Measurements from ENCODE around the gene GARNL3.

The GARNL3 gene

GRCh38 chr9:127398715-127399400 lies 134.3 kb downstream of the GARNL3 start:
- Histone ChIP-seq H3K36me3 (ENCODE audit: control insufficient read depth, insufficient read depth, low read length) (peaks cover 17% of the 10 kb centered on the region), H3K4me3 (ENCODE audit: low read depth, low read length) (peak overlapping the region; percentile 85; the same call in 1 of the 2 replicates), H3K9ac (ENCODE audit: low read length) (no peak overlapping the region), H3K27ac (ENCODE audit: low read depth, low read length) (no peak overlapping the region), H3K4me1 (ENCODE audit: control insufficient read depth, insufficient read depth, low read length) (peaks cover 9% of the 10 kb centered on the region; the same call in 1 of the 2 replicates), H3K27me3 (ENCODE audit: control insufficient read depth, insufficient read depth, low read length) (peaks cover 9% of the 10 kb centered on the region; the same call in 1 of the 2 replicates), H3K9me3 (ENCODE audit: control insufficient read depth, insufficient read depth, low read depth, low read length) (no peaks in the 10 kb centered on the region)

- Histone ChIP-seq H3K4me3 (ENCODE audit: low read depth, low read length) (no peak overlapping the region), H3K36me3 (ENCODE audit: control insufficient read depth, insufficient read depth, low read length) (peaks cover 24% of the 10 kb centered on the region), H3K27me3 (ENCODE audit: control insufficient read depth, insufficient read depth, low read length) (peaks cover 9% of the 10 kb centered on the region; the same call in 1 of the 2 replicates), H3K4me1 (ENCODE audit: control insufficient read depth, insufficient read depth, low read length) (peaks cover 9% of the 10 kb centered on the region; the same call in 1 of the 2 replicates), H3K27ac (ENCODE audit: low read depth, low read length) (no peak overlapping the region), H3K9ac (ENCODE audit: low read length) (no peak overlapping the region), H3K9me3 (ENCODE audit: control insufficient read depth, insufficient read depth, low read depth, low read length) (no peaks in the 10 kb centered on the region)
Observed at GRCh38 chr9:127399736-127400269, 135.2 kb downstream of the GARNL3 start.

- H3K27me3 ChIP-seq (ENCODE audit: control insufficient read depth, insufficient read depth, low read length), result no peaks in the 10 kb centered on the region
- peaks cover 4% of the 10 kb centered on the region; the same call in 1 of the 2 replicates for H3K4me1 ChIP-seq (ENCODE audit: control insufficient read depth, insufficient read depth, low read length)
- H3K27ac ChIP-seq (ENCODE audit: low read depth, low read length), result no peak overlapping the region
- peak overlapping the region; percentile 11 for H3K9ac ChIP-seq (ENCODE audit: low read length)
- H3K36me3 ChIP-seq (ENCODE audit: control insufficient read depth, insufficient read depth, low read length), result peaks cover 35% of the 10 kb centered on the region
- H3K4me3 ChIP-seq (ENCODE audit: low read depth, low read length), result no peak overlapping the region
- no peaks in the 10 kb centered on the region for H3K9me3 ChIP-seq (ENCODE audit: control insufficient read depth, insufficient read depth, low read depth, low read length)
Observed at GRCh38 chr9:127402401-127403090, 138.0 kb downstream of the GARNL3 start.

GRCh38 chr9:127403507-127404192 lies 139.1 kb downstream of the GARNL3 start:
- no peaks in the 10 kb centered on the region for H3K9me3 ChIP-seq (ENCODE audit: control insufficient read depth, insufficient read depth, low read depth, low read length)
- no peaks in the 10 kb centered on the region for H3K27me3 ChIP-seq (ENCODE audit: control insufficient read depth, insufficient read depth, low read length)
- no peak overlapping the region for H3K4me3 ChIP-seq (ENCODE audit: low read depth, low read length)
- H3K9ac ChIP-seq (ENCODE audit: low read length), result no peak overlapping the region
- H3K4me1 ChIP-seq (ENCODE audit: control insufficient read depth, insufficient read depth, low read length), result no peaks in the 10 kb centered on the region
- peaks cover 38% of the 10 kb centered on the region for H3K36me3 ChIP-seq (ENCODE audit: control insufficient read depth, insufficient read depth, low read length)
- no peak overlapping the region for H3K27ac ChIP-seq (ENCODE audit: low read depth, low read length)

DNA sequence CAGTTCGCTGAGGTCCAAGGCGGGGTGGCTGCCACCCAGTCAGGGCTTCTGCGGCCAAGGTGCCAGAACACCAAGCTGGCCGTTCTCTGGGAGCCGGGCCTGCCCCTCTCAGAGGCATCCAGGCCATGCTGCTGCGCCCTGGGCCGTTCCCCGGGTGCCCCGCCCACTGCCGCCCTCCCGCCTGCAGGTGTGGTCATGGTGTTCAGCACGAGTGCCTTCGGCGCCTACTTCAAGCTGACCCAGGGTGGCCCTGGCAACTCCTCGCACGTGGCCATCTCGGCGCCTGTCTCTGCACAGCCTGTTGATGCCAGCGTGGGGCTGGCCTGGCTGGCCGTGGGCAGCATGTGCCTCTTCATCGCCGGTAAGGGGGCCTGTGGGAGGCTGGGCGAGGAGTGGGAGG lies 140.1 kb downstream of the GARNL3 start:
- Histone ChIP-seq H3K4me1 (ENCODE audit: control insufficient read depth, insufficient read depth, low read length) (no peaks in the 10 kb centered on the region), H3K9me3 (ENCODE audit: control insufficient read depth, insufficient read depth, low read depth, low read length) (no peaks in the 10 kb centered on the region), H3K4me3 (ENCODE audit: low read depth, low read length) (no peak overlapping the region), H3K27ac (ENCODE audit: low read depth, low read length) (no peak overlapping the region), H3K9ac (ENCODE audit: low read length) (no peak overlapping the region), H3K36me3 (ENCODE audit: control insufficient read depth, insufficient read depth, low read length) (peaks cover 38% of the 10 kb centered on the region), H3K27me3 (ENCODE audit: control insufficient read depth, insufficient read depth, low read length) (no peaks in the 10 kb centered on the region)

DNA sequence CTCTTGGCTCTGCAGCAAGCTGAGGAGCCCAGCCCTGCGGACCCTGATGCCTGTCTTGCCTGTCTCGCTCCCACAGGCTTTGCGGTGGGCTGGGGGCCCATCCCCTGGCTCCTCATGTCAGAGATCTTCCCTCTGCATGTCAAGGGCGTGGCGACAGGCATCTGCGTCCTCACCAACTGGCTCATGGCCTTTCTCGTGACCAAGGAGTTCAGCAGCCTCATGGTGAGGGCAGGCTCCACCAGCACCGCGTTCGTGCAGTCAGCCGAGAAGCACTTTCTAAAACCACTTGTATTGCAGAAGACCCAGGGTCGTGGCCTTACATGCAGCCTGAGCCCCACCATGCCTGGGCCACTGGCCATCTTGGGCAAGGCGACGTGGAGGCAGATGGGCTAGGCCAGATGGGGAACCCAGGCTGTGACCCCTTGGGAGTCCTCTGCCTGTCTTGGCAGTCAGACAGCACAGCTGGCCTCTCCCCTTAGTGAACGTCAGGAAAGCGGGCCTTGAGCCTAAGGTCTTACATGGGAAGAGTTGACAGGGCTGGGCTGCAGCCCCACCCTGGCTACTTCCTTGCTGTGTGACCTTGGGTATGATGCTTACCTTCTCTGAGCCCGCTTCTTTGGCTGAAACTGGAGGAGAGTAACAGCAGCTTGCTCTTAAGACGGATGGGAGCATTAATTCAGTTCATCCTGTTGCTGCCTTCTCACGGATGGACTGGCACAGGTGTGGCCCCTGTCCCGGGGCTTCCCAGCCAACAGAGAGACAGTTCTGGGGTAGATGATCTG lies 141.0 kb downstream of the GARNL3 start:
- Histone ChIP-seq H3K27me3 (ENCODE audit: control insufficient read depth, insufficient read depth, low read length) (no peaks in the 10 kb centered on the region), H3K4me3 (ENCODE audit: low read depth, low read length) (no peak overlapping the region), H3K9me3 (ENCODE audit: control insufficient read depth, insufficient read depth, low read depth, low read length) (no peaks in the 10 kb centered on the region), H3K9ac (ENCODE audit: low read length) (no peak overlapping the region), H3K36me3 (ENCODE audit: control insufficient read depth, insufficient read depth, low read length) (peaks cover 35% of the 10 kb centered on the region), H3K27ac (ENCODE audit: low read depth, low read length) (no peak overlapping the region), H3K4me1 (ENCODE audit: control insufficient read depth, insufficient read depth, low read length) (no peaks in the 10 kb centered on the region)

GRCh38 chr9:127406799-127407491 lies 142.4 kb downstream of the GARNL3 start:
- Histone ChIP-seq H3K27me3 (ENCODE audit: control insufficient read depth, insufficient read depth, low read length) (no peaks in the 10 kb centered on the region), H3K36me3 (ENCODE audit: control insufficient read depth, insufficient read depth, low read length) (peaks cover 29% of the 10 kb centered on the region), H3K9me3 (ENCODE audit: control insufficient read depth, insufficient read depth, low read depth, low read length) (no peaks in the 10 kb centered on the region), H3K9ac (ENCODE audit: low read length) (no peak overlapping the region), H3K27ac (ENCODE audit: low read depth, low read length) (no peak overlapping the region), H3K4me1 (ENCODE audit: control insufficient read depth, insufficient read depth, low read length) (no peaks in the 10 kb centered on the region), H3K4me3 (ENCODE audit: low read depth, low read length) (no peak overlapping the region)

DNA sequence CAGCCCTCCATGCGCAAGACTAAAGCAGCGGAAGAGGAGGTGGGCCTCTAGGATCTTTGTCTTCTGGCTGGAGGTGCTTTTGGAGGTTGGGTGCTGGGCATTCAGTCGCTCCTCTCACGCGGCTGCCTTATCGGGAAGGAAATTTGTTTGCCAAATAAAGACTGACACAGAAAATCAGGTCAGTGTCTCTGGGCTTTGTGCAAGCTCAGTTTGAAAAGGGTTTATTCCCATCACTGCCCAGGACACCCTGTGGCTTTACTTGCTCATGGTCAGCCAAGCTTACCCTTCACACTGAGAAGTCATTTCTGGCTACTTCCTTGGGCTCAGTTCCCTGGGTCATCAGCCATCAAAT lies 142.9 kb downstream of the GARNL3 start:
- Histone ChIP-seq H3K27me3 (ENCODE audit: control insufficient read depth, insufficient read depth, low read length) (no peaks in the 10 kb centered on the region), H3K4me3 (ENCODE audit: low read depth, low read length) (no peak overlapping the region), H3K9me3 (ENCODE audit: control insufficient read depth, insufficient read depth, low read depth, low read length) (no peaks in the 10 kb centered on the region), H3K27ac (ENCODE audit: low read depth, low read length) (no peak overlapping the region), H3K36me3 (ENCODE audit: control insufficient read depth, insufficient read depth, low read length) (peaks cover 29% of the 10 kb centered on the region), H3K4me1 (ENCODE audit: control insufficient read depth, insufficient read depth, low read length) (no peaks in the 10 kb centered on the region), H3K9ac (ENCODE audit: low read length) (no peak overlapping the region)

DNA sequence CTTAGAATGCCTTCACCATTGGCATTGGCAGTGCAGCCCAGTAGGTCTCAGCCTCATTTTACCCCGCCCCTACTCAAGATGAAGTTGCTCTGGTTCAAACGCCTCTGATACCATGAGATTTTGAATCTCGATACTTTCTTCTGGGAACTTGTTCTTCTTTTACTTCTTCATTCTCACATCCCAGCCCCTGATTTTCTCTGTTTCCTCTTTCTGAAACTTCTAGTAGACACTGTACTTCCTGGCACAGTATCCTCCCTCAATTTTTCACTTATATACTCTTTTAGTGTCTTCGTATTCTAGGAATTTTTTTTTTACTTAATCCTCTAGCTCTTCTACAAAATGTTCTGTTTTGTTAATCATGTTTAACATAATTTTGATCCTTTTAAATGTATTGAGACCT lies 146.5 kb downstream of the GARNL3 start:
- Histone ChIP-seq H3K4me1 (ENCODE audit: control insufficient read depth, insufficient read depth, low read length) (no peaks in the 10 kb centered on the region), H3K4me3 (ENCODE audit: low read depth, low read length) (no peak overlapping the region), H3K27me3 (ENCODE audit: control insufficient read depth, insufficient read depth, low read length) (no peaks in the 10 kb centered on the region), H3K9me3 (ENCODE audit: control insufficient read depth, insufficient read depth, low read depth, low read length) (no peaks in the 10 kb centered on the region), H3K36me3 (ENCODE audit: control insufficient read depth, insufficient read depth, low read length) (peaks cover 3% of the 10 kb centered on the region; the same call in 1 of the 2 replicates), H3K27ac (ENCODE audit: low read depth, low read length) (no peak overlapping the region), H3K9ac (ENCODE audit: low read length) (no peak overlapping the region)

DNA sequence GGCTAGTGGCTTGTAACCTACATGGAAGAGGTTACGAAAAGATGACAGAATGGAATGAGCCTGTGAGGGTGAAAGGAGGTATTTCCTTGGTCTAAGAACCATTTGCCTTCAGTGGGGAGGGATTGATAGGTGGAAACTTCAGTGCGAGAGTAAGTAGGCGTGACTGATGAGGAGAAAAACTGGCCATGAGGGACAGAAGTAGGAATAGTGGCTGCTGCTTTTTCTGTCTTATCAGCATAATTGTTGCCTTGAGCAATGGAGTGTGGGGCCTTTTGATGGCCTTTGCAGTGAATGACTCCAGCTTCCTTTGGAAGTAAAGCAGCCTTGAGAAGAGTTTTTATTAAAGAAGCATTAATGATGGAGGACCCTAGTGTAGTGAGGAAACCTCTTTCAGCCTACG lies 150.6 kb downstream of the GARNL3 start:
- H3K4me3 ChIP-seq (ENCODE audit: low read depth, low read length), result no peak overlapping the region
- no peak overlapping the region for H3K27ac ChIP-seq (ENCODE audit: low read depth, low read length)
- no peaks in the 10 kb centered on the region for H3K36me3 ChIP-seq (ENCODE audit: control insufficient read depth, insufficient read depth, low read length)
- no peak overlapping the region for H3K9ac ChIP-seq (ENCODE audit: low read length)
- H3K27me3 ChIP-seq (ENCODE audit: control insufficient read depth, insufficient read depth, low read length), result no peaks in the 10 kb centered on the region
- H3K4me1 ChIP-seq (ENCODE audit: control insufficient read depth, insufficient read depth, low read length), result peaks cover 5% of the 10 kb centered on the region; the same call in 1 of the 2 replicates
- no peaks in the 10 kb centered on the region for H3K9me3 ChIP-seq (ENCODE audit: control insufficient read depth, insufficient read depth, low read depth, low read length)

All from HUES6 (cell line).